GM08714 (cell line): ENCODE measurements around the gene OCSTAMP.

Experiments
- H3K4me3 ChIP-seq: fragments of 200-500 bp; sonication (Bioruptor generic); 2 replicates; pipeline ENCODE4 v1.5.1; 2014; ENCODE audit warnings: mild to moderate bottlenecking, low read length, inconsistent platforms
- ZNF274 ChIP-seq: IDR thresholded peaks from 2 replicates; pipeline ENCODE4 v1.6.1; 2012; ENCODE audit warnings: mild to moderate bottlenecking, low read depth, low read length

The OCSTAMP gene

DNA sequence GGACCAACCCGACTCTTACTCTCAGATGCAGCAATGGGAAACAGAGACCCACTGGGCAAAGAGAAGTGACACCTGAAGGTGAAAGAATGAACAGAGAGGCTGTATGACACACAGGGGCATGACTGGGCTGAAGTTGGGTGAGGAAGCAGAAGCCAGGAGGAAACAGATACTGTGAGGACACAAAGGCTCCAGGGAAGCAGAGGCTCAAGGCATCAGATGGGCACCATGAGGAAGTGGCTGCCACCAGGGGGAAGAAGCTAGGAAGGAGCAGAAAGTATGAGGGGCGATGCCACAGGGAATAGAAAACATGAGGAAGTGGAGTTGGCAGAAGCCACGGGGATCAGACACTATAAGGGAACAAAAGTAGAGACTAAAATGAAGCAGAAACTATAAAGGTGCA is 30.9 kb upstream of the OCSTAMP start:
- no peak for TF ChIP-seq ZNF274
- H3K4me3 ChIP-seq: no peak overlapping the region

DNA sequence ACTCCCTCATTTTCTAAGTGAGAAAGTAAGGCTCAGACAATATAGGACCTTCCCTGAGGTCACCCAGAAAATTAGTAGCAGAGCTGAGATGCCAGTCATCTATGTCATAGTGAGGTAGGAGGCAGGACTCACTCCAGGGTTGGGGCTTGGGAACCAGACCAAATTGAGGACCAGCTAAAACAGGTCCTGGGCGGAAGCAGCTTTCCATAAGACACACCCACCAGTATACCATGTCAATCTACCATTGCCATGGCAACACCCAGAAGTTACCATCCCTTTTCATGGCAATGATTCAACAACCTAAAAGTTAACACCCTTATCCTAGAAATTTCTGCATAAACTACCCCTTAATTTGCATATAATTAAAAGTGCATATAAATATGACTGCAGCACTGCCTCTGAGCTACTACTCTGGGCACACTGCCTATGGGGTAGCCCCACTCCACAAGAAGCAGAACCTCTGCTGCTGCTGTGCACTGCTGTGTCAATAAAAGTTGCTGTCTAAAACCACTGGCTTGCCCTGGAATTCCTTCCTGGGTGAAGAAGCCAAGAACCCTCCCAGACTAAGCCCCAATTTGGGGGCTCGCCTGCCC is 30.3 kb upstream of the OCSTAMP start:
- TF ChIP-seq ZNF274: no peak
- no peak overlapping the region for H3K4me3 ChIP-seq

DNA sequence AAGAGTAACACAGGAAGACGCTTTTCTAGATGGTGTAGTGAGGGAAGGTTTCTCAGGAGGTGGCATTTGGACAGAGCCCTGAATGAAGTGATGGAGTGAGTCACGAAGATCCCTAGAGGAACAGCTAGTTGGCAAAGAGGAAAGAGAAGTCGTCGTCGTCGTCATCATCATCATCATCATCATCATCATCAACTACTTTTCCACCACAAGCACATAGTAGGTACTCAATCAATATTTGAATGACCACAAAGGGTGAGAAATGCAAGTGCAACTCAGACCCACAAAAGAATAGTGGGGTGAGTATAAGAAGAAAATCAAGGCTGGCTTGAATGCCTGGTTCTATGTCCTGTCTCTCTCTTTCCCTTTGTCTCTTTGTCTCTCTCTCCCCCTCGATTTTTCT is 28.3 kb upstream of the OCSTAMP start:
- no peak overlapping the region for H3K4me3 ChIP-seq
- no peak for TF ChIP-seq ZNF274

DNA sequence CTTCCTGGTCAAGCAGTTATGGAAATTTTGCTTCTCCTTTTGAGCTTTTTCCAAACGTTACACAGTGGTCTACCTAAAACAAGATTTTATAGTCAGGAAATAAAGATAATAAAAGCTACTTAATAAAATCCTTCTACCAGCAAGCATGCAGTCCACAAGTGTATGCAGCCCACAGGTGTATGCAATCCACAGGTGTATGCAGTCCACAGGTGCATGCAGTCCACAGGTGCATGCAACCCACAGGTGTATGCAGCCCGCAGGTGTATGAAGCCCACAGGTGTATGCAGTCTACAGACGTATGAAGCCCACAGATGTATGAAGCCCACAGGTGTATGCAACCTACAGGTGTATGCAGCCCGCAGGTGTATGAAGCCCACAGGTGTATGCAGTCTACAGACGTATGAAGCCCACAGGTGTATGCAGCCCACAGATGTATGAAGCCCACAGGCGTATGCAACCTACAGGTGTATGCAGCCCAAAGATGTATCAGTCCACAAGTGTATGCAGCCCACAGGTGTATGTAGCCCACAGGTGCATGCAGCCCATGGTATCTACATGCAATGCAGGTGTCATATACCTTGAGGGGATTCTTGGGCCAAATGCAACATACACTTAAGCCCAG is 26.4 kb upstream of the OCSTAMP start:
- no peak for TF ChIP-seq ZNF274

DNA sequence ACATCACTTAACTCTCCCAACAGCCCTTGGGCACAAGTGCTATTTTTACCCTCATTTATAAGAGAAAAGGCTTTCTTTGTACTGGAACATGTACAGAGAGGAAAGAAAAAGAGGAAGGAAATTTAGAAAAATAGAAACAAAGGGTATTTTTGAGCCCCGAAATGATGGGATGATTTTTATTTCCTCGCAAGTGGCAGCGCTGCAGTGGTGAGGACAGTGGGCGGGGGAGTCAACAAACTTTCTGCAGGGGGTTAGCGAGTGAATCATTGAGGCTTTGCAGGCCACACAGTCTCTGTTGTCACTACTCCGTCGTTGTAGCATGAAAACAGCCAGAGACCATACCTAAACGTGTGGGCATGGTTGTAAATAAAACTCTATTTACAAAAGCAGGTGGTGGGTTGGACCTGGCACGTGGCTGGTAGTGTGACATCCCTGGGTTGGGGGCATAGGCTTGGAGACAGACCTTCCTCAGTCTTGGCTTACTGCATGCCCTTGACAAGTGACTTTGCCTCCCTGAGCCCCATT is 25.5 kb upstream of the OCSTAMP start:
- no peak for TF ChIP-seq ZNF274
- H3K4me3 ChIP-seq: no peak overlapping the region

More for the DNA sequence above, 26.4 kb upstream of the OCSTAMP start:
- no peak overlapping the region for H3K4me3 ChIP-seq

DNA sequence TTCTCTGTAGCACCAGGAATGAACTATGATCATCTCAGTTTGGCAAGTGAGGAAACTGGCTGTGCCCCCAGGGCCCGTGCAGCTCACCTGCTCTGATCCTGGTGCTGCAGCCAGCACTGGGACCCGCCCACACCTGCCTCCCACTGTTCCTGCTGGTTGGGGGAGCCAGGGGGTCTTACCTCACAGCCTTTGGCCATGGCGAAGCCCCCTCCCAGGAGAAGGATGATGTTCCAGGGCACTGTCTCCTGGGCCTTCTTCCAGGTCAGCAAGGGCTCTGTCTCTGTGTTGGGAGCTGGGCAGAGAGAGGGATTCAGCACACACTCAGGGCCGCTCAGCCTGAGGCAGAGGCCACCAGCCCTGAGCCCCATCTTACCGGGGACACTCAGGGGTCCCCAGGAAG is 24.9 kb upstream of the OCSTAMP start:
- no peak for TF ChIP-seq ZNF274
- H3K4me3 ChIP-seq: no peak overlapping the region

DNA sequence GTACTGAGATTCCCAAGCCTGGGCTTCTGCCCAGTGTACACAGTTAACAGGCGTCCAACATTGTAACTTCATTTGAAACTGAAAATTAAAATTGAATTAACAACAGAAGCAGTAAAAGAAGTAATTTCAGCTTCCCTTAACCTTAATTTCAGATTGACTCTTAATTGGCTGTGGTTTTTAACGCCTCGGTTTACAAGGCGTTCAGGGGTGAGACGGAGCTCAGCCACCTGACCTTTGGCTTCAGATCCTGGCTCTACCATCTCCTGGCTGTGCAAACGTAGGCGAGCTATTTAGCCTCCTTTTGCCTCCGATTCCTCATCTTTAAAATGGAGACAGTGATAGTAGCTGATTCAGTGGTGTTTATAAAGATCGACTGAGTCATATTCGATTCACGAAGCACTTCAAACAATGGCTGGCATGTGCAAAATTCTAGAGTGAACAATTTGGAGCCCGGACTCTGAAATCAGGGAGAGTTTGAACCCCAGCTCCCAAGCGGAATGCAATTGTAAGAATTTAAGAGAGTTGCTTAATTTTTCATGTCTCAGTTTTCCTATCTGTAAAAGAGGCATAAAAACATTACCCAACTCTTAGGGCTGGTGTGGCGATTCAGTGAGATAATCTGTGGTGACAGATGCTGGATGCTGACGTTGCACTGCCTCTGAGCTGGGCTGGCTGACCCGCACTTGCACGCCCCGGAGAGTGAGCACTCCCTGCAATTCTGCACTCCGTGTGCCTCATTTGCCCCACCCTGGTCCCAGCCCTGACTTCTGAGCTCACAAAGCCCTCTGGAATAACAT is 23.5 kb upstream of the OCSTAMP start:
- H3K4me3 ChIP-seq: no peak overlapping the region
- TF ChIP-seq ZNF274: no peak

DNA sequence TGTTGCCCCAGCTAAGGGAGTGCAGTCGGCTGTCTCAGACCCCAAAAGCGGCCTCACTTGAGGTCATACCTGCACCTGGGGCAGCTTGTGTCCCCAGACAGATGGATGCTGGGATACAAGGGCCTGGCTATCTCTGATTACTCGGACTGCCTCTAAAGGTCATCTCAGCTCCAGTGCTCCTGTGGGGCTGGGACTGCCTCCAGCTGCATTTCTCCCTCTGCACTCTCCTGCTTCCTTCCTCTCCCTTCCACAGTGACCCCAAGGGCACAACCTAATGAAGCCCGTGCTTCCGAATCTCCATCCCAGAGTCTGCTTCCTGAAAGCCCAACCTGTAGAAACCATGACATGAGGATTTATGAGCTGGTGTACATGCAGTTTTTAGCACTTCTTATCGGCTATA is 22.8 kb upstream of the OCSTAMP start:
- no peak for TF ChIP-seq ZNF274
- no peak overlapping the region for H3K4me3 ChIP-seq

DNA sequence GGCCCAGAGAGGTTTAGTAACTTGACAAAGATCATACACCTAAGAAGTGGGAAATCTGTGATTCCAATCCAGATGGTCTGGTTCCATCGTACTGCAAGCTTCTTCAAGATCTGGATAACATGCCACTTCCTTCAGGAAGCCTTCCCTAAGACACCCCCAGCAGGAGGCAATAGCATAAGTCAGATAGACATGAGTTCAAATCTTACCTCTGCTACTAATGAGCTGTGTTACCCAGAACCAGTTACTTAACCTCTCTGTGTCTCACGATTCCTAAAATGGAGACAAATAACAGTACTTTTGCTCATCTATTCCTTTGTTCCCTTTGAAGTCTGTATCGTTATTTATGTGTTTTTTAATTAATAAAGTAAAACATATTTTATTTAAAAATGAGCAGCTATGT is 22.3 kb upstream of the OCSTAMP start:
- H3K4me3 ChIP-seq: no peak overlapping the region
- TF ChIP-seq ZNF274: no peak

DNA sequence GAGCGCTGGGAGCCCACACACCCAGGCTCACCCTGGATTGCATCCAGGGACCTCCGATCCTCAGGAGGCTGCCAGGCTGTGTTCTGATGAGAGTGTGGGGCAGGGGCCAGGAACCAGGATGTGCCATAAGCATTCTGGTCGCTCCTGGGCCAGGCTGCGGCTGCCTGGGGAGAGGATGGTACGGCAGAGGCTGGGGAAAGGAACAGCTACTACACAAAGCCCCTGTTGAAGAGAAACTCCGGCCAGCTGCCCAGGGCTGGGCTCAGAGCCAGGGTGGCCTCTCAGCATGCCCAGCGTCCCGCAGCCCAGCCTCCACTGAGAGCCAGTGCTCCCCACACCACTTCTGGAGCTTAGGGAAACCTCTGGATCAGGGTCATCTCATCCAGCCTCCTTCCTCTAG is 21.7 kb upstream of the OCSTAMP start:
- no peak for TF ChIP-seq ZNF274

DNA sequence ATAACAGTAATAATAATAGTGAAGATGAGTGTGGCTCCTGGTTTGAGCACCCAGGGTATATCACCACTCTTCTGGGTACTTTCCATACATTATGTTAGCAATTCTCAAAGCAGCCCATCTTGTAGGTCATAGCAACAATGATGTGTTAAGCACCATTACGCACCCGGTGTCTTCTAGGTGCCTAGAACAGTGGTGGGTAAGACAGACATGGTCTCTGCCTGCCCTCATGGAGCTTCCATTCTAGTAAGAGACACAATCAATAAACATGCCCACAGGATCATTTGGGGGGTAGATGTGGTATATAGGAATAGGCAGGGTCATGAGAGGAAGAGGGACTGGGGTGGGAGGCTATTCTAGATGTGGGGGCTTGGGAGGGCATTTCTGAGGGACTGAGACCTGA is 21.0 kb upstream of the OCSTAMP start:
- no peak overlapping the region for H3K4me3 ChIP-seq
- no peak for TF ChIP-seq ZNF274

More for the DNA sequence above, 21.7 kb upstream of the OCSTAMP start:
- H3K4me3 ChIP-seq: no peak overlapping the region

DNA sequence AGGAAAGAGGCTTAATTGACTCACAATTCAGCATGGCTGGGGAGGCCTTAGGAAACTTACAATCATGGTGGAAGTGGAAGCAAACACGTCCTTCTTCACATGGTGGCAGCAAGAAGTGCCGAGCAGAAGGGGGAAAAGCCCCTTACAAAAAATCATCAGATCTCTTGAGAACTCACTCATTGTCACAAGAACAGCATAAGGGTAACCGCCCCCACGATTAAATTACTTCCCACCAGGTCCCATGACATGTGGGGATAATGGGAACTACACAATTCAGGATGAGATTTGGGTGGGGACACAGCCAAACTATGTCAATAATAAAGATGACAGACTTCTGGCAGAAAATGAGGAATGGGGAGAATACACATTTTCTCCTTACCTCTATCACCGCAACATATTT is 20.5 kb upstream of the OCSTAMP start:
- TF ChIP-seq ZNF274: no peak
- no peak overlapping the region for H3K4me3 ChIP-seq

DNA sequence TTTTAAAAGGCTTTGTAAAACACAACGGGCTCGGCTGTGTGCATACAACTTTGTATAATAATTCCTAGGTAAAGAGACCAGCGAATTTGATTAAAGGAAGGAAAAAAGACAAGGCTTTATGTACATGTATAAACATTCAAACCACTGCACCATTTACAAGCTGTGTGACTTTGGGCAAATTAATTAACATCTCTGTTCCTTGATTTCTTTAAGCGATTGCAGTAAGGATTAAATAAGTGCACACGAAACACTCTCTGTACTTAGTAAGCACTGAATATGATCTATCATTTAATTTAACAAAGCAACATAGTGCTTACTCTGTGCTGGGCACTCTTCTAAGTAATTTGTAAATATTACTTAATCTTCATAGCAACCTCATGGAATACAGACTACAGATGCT is 19.5 kb upstream of the OCSTAMP start:
- no peak overlapping the region for H3K4me3 ChIP-seq
- TF ChIP-seq ZNF274: no peak

DNA sequence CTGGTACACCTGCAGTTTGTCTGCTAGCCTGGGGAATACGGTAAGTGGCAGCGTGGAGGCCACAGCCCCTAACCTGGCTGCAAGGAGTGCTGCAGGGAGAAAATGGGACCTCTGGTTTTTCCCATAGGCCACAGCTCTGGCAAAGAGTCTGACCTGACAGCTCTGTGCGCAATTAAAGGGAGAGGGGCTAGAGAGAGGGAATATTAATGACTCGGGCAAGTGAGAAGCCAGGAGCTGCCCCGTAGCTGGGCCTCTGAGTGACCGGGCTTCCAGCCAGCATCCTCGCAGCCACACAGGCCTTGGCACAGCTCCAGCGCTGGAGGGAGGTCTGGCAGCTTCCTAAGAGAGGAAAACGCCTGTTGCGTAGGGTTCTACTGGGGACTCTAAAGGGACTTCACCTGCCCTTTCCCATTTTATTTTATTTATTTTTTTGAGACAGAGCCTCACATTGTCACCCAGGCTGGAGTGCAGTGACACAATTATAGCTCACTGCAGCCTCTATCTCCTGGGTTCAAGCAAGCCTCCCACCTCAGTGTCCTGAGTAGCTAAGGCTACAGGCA is 18.2 kb upstream of the OCSTAMP start:
- TF ChIP-seq ZNF274: no peak

DNA sequence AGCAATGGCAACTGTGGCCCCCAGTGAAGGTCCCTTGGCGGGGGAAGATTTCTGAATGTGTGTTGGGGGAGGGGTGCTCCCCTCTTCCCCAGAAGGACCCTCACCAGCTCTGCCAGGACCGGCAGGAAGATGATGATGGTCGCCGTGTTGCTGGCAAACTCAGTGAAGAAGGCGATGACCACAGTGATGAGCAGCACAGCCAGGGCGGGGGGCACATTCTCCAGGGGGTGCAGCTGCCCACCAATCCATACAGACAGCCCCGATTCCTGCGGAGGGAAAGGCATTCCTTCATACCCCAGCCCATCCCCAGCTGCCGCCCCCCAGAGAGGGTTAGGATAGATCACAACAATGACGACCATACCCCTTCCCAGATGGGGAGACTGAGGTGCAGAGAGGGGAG is 15.7 kb upstream of the OCSTAMP start:
- no peak overlapping the region for H3K4me3 ChIP-seq
- TF ChIP-seq ZNF274: no peak

More for the DNA sequence above, 18.2 kb upstream of the OCSTAMP start:
- no peak overlapping the region for H3K4me3 ChIP-seq
